Ovary (tissue), 3 donors: ENCODE results near the gene TBATA.

Experiments used
- CTCF ChIP-seq, 3 donors: fragments of 450-650 bp in 2 of 3; fragments of 200-600 bp in 1 of 3; IDR thresholded peaks; one replicate each; pipeline versions ENCODE4 v1.5.1 to v1.8.0; 2016 to 2022; ENCODE audit warnings: antibody characterized with exemption in 3 of 3, mild to moderate bottlenecking in 1 of 3
- POLR2A ChIP-seq: fragments of 450-650 bp; IDR thresholded peaks from one replicate; pipeline ENCODE4 v1.6.1; 2017; ENCODE audit warnings: antibody characterized with exemption, mild to moderate bottlenecking, moderate library complexity
- donor health status: DM: no; HTN: no; CAD: no.

- TF ChIP-seq CTCF (IDR thresholded peaks at IDR 0.05) (no peak), POLR2A (no peak)
These were observed 52.1 kb downstream of the TBATA start for GRCh38 chr10:70733051-70733450.
